Measurements from ENCODE around the gene FUT8. TPM values are rescaled to one million over a fixed set of nuclear protein-coding genes. Genes with fewer than 3 reads are reported as not detected.

The FUT8 gene
- total RNA-seq, 4 donors from 2014 or later: 14.9 to 35.8 (median 22.2) TPM

GRCh38 chr14:65415613-65416012 is 3.1 kb downstream of the FUT8 start:
- no peak for TF ChIP-seq CTCF (IDR thresholded peaks at IDR 0.05)
- DNase-seq (ENCODE audit: low spot score) (no peak), ATAC-seq (ENCODE audit: low FRiP score) (no peak)

GRCh38 chr14:65419593-65420252 is 7.2 kb downstream of the FUT8 start:
- DNase-seq (ENCODE audit: low spot score): no peak
- ATAC-seq (ENCODE audit: low FRiP score): no peak
- TF ChIP-seq CTCF (IDR thresholded peaks at IDR 0.05): no peak

- no peak for ATAC-seq (ENCODE audit: low FRiP score)
- no peak for TF ChIP-seq CTCF (IDR thresholded peaks at IDR 0.05)
- DNase-seq (ENCODE audit: low spot score): no peak
These were observed 8.9 kb downstream of the FUT8 start for GRCh38 chr14:65421201-65421981.

GRCh38 chr14:65422088-65422834 is 9.7 kb downstream of the FUT8 start:
- DNase-seq (ENCODE audit: low spot score) (no peak), ATAC-seq (ENCODE audit: low FRiP score) (no peak)
- TF ChIP-seq CTCF (IDR thresholded peaks at IDR 0.05): no peak

GRCh38 chr14:65423982-65424381 is 11.5 kb downstream of the FUT8 start:
- DNase-seq (ENCODE audit: low spot score): no peak
- no peak for ATAC-seq (ENCODE audit: low FRiP score)
- TF ChIP-seq CTCF (IDR thresholded peaks at IDR 0.05): no peak

GRCh38 chr14:65424531-65424930 is 12.0 kb downstream of the FUT8 start:
- no peak for TF ChIP-seq CTCF (IDR thresholded peaks at IDR 0.05)
- DNase-seq (ENCODE audit: low spot score) (no peak), ATAC-seq (ENCODE audit: low FRiP score) (no peak)

All from omental fat pad (tissue), 4 donors.